Activated CD8-positive, alpha-beta T cell treated with anti-CD3 and anti-CD28 coated beads for 36 hours (primary cell): ENCODE results near the gene ATL3. TPM values are rescaled to one million over a fixed set of nuclear protein-coding genes. Genes with fewer than 3 reads are reported as not detected.
A peak's percentile ranks its signal among the peaks of the same experiment; 100 is the strongest.
"Not testable (repeated sequence)": the region's sequence is repeated elsewhere in the genome, so short reads cannot be mapped to it uniquely, and the experiment has no call there.

Experiments used
- ATAC-seq: fragments of 200-7000 bp; cut with Tn5 transposase; one replicate; pipeline ENCODE4 v1.10.0; 2021; ENCODE audit warnings: mild to moderate bottlenecking, moderate library complexity
- CTCF ChIA-PET: fragments of 350-600 bp; sonication (Branson Sonifier 250); formaldehyde crosslinking; loops from one replicate; lab custom pipeline; 2021; ENCODE audit warnings: antibody characterized with exemption; lab: Charles Lee
- POLR2A ChIA-PET: fragments of 350-600 bp; sonication (Branson Sonifier 250); formaldehyde crosslinking; loops from one replicate; lab custom pipeline; 2021; ENCODE audit warnings: antibody characterized with exemption; lab: Charles Lee
- DNase-seq: peaks from one replicate; pipeline ENCODE4 v3.0.0-alpha.2; 2020
- H3K27ac Mint-ChIP-seq: one replicate; pipeline ENCODE4 v1.8.0; 2021; ENCODE audit warnings: mild to moderate bottlenecking, mixed read lengths
- H3K27me3 Mint-ChIP-seq: one replicate; pipeline ENCODE4 v1.8.0; 2021; ENCODE audit warnings: mixed read lengths
- H3K36me3 Mint-ChIP-seq: one replicate; pipeline ENCODE4 v1.8.0; 2021; ENCODE audit warnings: low read depth, mixed read lengths
- H3K4me1 Mint-ChIP-seq: one replicate; pipeline ENCODE4 v1.8.0; 2021; ENCODE audit warnings: low read depth, mixed read lengths
- H3K4me3 Mint-ChIP-seq: one replicate; pipeline ENCODE4 v1.8.0; 2021; ENCODE audit warnings: mild to moderate bottlenecking, moderate library complexity, mixed read lengths
- H3K9me3 Mint-ChIP-seq: one replicate; pipeline ENCODE4 v1.8.0; 2021; ENCODE audit warnings: mixed read lengths
- intact Hi-C: fragments of 100-400 bp; cut with micrococcal nuclease; formaldehyde crosslinking; loops from one replicate; pipeline ENCODE4 v1.10.0; 2022
- total RNA-seq, 2 experiments: library from RNA; stranded (reverse); gene quantifications; one replicate each; pipeline ENCODE4 v1.2.3, GENCODE V29; 2021
- TF ChIP-seq, protein P1 (sequence below): fragments of 200-600 bp; IDR thresholded peaks from one replicate; pipeline ENCODE4 v1.8.0; 2022; ENCODE audit warnings: antibody characterized with exemption, mild to moderate bottlenecking

Gene ATL3
- total RNA-seq, 2 experiments from 2014 or later = 24.1 to 24.4 TPM

DNA sequence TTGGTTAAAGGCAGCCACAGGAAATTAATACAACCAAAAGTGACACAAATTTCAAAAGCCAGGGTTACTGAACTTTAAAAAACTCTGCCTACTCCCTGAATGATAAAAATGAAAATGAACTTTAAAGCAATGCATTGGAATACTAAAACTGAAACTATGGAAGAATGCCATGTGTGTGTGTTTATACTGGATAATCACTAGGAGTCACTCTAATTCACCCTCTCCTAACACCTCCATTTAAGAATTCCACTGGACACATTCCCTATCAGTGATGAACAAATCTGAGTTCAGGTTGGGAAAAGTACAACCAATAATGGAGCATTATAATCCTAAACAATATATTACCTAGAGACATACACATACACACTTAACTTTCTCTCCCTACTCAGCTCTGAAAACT lies 29.4 kb downstream of the ATL3 start:
- H3K36me3 Mint-ChIP-seq = peaks cover 6% of the 10 kb centered on the region
- DNase-seq = no peak
- ChIA-PET POLR2A (no interaction called here), CTCF (interaction anchor here (1.1 to 12.3 kb wide), 2 partner anchors 126 to 162 kb away, joined by 3 to 150 read pairs; no protein-coding TSS in a partner anchor)
- H3K4me3 Mint-ChIP-seq = no peak overlapping the region
- intact Hi-C loops = no loop called here
- ATAC-seq = no peak
- H3K27ac Mint-ChIP-seq = no peak overlapping the region
- no peaks in the 10 kb centered on the region for H3K27me3 Mint-ChIP-seq
- TF ChIP-seq, protein P1, sequence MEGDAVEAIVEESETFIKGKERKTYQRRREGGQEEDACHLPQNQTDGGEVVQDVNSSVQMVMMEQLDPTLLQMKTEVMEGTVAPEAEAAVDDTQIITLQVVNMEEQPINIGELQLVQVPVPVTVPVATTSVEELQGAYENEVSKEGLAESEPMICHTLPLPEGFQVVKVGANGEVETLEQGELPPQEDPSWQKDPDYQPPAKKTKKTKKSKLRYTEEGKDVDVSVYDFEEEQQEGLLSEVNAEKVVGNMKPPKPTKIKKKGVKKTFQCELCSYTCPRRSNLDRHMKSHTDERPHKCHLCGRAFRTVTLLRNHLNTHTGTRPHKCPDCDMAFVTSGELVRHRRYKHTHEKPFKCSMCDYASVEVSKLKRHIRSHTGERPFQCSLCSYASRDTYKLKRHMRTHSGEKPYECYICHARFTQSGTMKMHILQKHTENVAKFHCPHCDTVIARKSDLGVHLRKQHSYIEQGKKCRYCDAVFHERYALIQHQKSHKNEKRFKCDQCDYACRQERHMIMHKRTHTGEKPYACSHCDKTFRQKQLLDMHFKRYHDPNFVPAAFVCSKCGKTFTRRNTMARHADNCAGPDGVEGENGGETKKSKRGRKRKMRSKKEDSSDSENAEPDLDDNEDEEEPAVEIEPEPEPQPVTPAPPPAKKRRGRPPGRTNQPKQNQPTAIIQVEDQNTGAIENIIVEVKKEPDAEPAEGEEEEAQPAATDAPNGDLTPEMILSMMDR = no peak
- H3K9me3 Mint-ChIP-seq = no peaks in the 10 kb centered on the region
- H3K4me1 Mint-ChIP-seq = peaks cover 4% of the 10 kb centered on the region

DNA sequence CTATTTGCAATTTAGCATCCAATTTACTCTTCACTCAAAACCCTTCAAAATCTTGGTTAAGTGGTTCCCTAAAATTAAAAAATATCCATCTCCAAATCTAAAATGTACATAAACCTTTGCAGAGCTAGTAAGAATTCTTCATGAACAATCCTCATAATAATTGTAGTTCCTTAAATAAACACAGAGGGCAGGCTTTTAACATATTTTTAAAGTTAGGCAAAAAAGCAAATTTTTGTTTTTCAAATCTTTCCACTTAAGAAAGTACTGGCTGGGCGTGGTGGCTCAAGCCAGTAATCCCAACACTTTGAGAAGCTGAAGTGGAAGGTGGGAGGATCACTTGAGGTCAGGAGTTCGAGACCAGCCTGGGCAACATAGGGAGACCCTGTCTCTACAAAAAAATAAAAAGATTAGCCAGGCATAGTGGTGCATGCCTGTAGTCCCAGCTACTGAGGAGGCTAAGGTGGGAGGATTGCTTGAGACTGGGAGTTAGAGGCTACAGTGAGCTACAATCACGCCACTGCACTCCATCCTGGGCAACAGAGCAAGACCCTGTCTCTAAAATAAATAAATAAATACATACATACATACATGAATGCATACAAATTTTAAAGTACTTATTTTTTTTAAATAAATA lies 31.9 kb downstream of the ATL3 start:
- ATAC-seq = no peak
- Mint-ChIP-seq H3K4me3 (no peak overlapping the region), H3K9me3 (no peaks in the 10 kb centered on the region), H3K4me1 (peaks cover 4% of the 10 kb centered on the region), H3K36me3 (peaks cover 11% of the 10 kb centered on the region), H3K27me3 (no peaks in the 10 kb centered on the region), H3K27ac (no peak overlapping the region)
- ChIA-PET POLR2A (interaction anchor here (0.6 to 1.4 kb wide), 4 partner anchors 13 to 102 kb away, joined by 3 read pairs; no protein-coding TSS in a partner anchor), CTCF (interaction anchor here (0.5 to 12.3 kb wide), 34 partner anchors 9 to 1841 kb away, joined by 3 to 150 read pairs (median 4); partner anchors contain the start of gene PLAAT2)
- TF ChIP-seq, protein P1 = peak; percentile 74
- intact Hi-C loops = no loop called here
- DNase-seq = no peak

DNA sequence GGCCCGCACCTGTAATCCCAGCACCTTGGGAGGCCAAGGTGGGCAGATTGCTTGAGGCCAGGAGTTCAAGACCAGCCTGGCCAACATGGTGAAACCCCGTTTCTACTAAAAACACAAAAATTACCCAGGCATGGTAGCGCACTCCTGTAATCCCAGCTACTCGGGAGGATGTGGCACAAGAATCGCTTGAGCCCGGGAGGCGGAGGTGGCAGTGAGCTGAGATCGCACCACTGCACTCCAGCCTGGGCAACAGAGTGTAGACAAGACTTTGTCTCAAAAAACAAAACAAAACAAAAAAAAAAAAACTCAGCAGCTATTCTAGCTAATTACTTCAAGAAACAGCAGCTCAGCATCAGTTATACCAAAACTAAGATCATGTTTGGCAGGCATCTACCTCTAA lies 32.7 kb downstream of the ATL3 start:
- ATAC-seq, H3K27ac Mint-ChIP-seq, H3K36me3 Mint-ChIP-seq, H3K9me3 Mint-ChIP-seq, H3K4me1 Mint-ChIP-seq, intact Hi-C loops, H3K27me3 Mint-ChIP-seq, DNase-seq, H3K4me3 Mint-ChIP-seq: not testable (repeated sequence)
- ChIA-PET POLR2A (interaction anchor here (1.0 kb wide), 1 partner anchor 14 kb away, joined by 3 read pairs; no protein-coding TSS in a partner anchor), CTCF (interaction anchor here (0.5 to 12.3 kb wide), 28 partner anchors 9 to 1840 kb away, joined by 3 to 150 read pairs (median 5); partner anchors contain the start of gene PLAAT2)

DNA sequence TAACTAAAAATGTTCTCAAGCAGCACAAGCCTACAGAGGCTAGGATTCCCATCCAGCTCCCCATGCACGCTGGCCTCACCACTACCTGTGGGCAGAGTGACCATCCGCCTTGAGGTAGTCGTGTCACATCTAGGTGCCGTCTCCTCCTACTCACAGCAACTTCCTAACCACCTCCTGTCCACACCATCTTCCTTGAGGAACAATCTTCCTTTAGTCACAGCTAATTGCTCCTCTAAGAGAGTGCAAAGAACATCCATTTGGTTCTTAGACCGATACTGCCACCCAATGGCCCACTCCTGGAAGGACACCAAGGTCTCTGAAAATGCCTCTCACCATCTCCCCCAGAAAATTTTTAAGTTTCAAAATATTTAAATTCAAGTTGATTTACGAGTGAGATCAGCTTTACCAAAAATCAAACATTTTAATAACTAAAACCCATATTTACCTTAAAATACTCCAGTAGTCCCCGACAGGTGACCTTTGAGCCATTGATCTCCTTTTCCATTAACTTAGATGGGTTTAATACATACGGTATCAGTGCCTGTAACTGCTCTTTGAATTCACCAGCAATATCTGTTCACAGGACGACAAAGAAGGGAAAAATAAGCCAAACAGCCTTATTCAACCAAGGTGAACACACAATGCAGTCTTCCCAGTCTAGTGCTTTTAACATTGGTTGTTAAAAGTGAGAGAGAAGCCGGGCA lies 35.3 kb downstream of the ATL3 start:
- ChIA-PET CTCF (interaction anchor here (0.7 to 12.3 kb wide), 21 partner anchors 11 to 204 kb away, joined by 3 to 150 read pairs (median 4); partner anchors contain the start of genes LGALS12 and PLAAT5), POLR2A (interaction anchor here (1.3 kb wide), 1 partner anchor 157 kb away, joined by 4 read pairs; no protein-coding TSS in a partner anchor)
- H3K27me3 Mint-ChIP-seq = no peaks in the 10 kb centered on the region
- H3K27ac Mint-ChIP-seq = no peak overlapping the region
- peak; percentile 83 for ATAC-seq
- peaks cover 15% of the 10 kb centered on the region for H3K36me3 Mint-ChIP-seq
- intact Hi-C loops = loop anchor here (2.0 kb wide), 1 partner anchor 157 kb away; no protein-coding TSS in a partner anchor
- no peak overlapping the region for H3K4me3 Mint-ChIP-seq
- TF ChIP-seq, protein P1 = peak; percentile 86
- DNase-seq = peak; percentile 76
- peaks cover 11% of the 10 kb centered on the region for H3K4me1 Mint-ChIP-seq
- no peaks in the 10 kb centered on the region for H3K9me3 Mint-ChIP-seq

DNA sequence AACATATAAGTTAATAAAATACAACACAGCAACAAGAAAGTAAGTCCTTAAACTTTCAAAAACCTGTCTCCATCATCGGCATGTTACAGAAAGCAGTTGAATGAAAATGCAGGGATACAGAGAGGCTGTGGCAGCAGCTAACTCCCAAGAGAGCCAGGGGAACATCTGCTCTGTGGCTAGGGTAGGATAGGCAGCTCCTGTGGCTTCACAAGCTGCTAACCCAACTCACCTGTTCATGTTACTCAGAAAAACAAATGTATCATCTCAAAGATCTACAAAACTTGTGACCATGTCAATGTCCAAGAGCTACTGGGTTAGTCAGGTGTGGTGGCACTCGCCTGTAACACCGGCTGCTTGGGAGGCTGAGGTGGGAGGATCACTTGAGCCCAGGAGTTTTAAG lies 41.8 kb downstream of the ATL3 start:
- DNase-seq (no peak), ATAC-seq (no peak)
- Mint-ChIP-seq H3K9me3 (no peaks in the 10 kb centered on the region), H3K4me3 (no peak overlapping the region), H3K4me1 (peaks cover 16% of the 10 kb centered on the region), H3K27me3 (no peaks in the 10 kb centered on the region), H3K27ac (no peak overlapping the region), H3K36me3 (peaks cover 25% of the 10 kb centered on the region)
- TF ChIP-seq, protein P1 = no peak
- intact Hi-C loops = no loop called here
- POLR2A ChIA-PET = no interaction called here
- CTCF ChIA-PET = interaction anchor here (0.6 to 6.1 kb wide), 5 partner anchors 9 to 180 kb away, joined by 3 to 55 read pairs (median 5); no protein-coding TSS in a partner anchor
